Measurements from ENCODE around the gene BIRC7. TPM values are rescaled to one million over a fixed set of nuclear protein-coding genes. Genes with fewer than 3 reads are reported as not detected.

Gene BIRC7
- polyA plus RNA-seq, 1 donor (not counting 4 experiments of a cell fraction or from before 2014, with no cell fraction given): not detected

DNA sequence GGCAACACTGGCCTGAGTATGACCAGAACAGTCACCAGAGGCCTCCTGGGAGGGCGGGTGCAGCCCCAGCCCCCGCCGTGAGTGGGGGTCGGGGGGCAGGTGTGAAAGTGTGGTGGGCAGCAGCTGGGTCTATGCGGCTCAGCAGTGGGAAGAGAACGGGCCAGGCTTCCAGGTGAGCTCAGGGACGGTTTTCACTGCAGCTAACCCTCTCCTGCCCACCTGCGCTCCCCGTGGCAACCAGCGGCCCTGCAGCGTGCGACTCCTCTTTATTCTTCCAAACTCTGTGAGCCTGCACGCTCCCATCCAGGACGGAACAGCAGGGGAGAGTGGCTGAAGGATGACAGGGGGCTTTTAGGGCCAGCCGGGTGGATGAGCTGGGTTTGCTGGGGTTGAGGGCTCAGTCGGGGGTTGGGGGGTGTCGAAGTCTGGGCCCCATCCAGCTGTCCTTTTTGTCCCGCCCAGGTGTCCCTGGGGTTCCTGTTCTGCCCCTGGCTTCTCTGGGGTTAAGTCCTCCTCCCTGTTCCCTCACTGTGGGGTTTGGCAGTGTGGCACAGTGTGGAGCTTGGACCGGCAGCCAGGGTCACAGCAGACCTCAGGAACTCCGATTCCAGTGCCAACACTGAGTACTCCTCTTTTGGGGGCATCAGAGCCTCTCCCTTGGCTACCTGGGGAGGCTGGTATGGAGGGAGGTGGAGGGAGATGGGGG, 859 bp upstream of the BIRC7 start:
- H4K20me1 ChIP-seq (ENCODE audit: control insufficient read depth, extremely low read depth, insufficient read depth, low read length): no peaks in the 10 kb centered on the region
- DNase-seq (ENCODE audit: low read depth, low spot score) (no peak), FAIRE-seq (peak; percentile 46)
- no peaks in the 10 kb centered on the region for H3K36me3 ChIP-seq (ENCODE audit: control insufficient read depth in 2 of 2, extremely low read depth in 1 of 2, insufficient read depth in 2 of 2, low read length in 2 of 2)
- no peak overlapping the region for H3K9ac ChIP-seq (ENCODE audit: control insufficient read depth, extremely low read depth, insufficient read depth, low read length)
- H2AFZ ChIP-seq (ENCODE audit: control insufficient read depth, low read length): no peak overlapping the region
- dilution Hi-C loops (cut with MboI; ENCODE audit: extremely low pct_ligation_motif_present, low sequenced_read_pairs): no loop called here
- H3K9me3 ChIP-seq (ENCODE audit: control insufficient read depth, low read depth, low read length): no peaks in the 10 kb centered on the region
- no peak overlapping the region for H3K27ac ChIP-seq (ENCODE audit: control insufficient read depth, insufficient read depth, low read length)
- H3K79me2 ChIP-seq (ENCODE audit: control insufficient read depth, insufficient read depth, low read length): no peaks in the 10 kb centered on the region
- no peak overlapping the region for H3K4me2 ChIP-seq (ENCODE audit: control insufficient read depth, extremely low read depth, insufficient read depth, low read depth, low read length)
- peaks cover 22% of the 10 kb centered on the region for H3K27me3 ChIP-seq (ENCODE audit: control insufficient read depth, extremely low read depth, insufficient read depth, low read length)
- no peak for TF ChIP-seq EZH2 (IDR thresholded peaks at IDR 0.05; ENCODE audit: low read length)
- TF ChIP-seq, protein P1, sequence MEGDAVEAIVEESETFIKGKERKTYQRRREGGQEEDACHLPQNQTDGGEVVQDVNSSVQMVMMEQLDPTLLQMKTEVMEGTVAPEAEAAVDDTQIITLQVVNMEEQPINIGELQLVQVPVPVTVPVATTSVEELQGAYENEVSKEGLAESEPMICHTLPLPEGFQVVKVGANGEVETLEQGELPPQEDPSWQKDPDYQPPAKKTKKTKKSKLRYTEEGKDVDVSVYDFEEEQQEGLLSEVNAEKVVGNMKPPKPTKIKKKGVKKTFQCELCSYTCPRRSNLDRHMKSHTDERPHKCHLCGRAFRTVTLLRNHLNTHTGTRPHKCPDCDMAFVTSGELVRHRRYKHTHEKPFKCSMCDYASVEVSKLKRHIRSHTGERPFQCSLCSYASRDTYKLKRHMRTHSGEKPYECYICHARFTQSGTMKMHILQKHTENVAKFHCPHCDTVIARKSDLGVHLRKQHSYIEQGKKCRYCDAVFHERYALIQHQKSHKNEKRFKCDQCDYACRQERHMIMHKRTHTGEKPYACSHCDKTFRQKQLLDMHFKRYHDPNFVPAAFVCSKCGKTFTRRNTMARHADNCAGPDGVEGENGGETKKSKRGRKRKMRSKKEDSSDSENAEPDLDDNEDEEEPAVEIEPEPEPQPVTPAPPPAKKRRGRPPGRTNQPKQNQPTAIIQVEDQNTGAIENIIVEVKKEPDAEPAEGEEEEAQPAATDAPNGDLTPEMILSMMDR (optimal IDR thresholded peaks at IDR 0.05 in 1 of 3, IDR thresholded peaks at IDR 0.05 in 1 of 3, conservative IDR thresholded peaks at IDR 0.05 in 1 of 3; ENCODE audit: extremely low read depth in 1 of 3, insufficient read depth in 2 of 3, low read length in 3 of 3): peak; percentile 77 to 90 (median 81)
- H3K9me1 ChIP-seq (ENCODE audit: control insufficient read depth, extremely low read depth, insufficient read depth, low read length): no peaks in the 10 kb centered on the region
- H3K4me1 ChIP-seq (ENCODE audit: control insufficient read depth, extremely low read depth, insufficient read depth, low read length): no peaks in the 10 kb centered on the region
- H3K4me3 ChIP-seq (ENCODE audit: control insufficient read depth in 2 of 3, extremely low read depth in 1 of 3, insufficient read depth in 2 of 3, low read depth in 1 of 3, low read length in 3 of 3): no peak overlapping the region

GRCh38 chr20:63236116-63236837, 572 bp downstream of the BIRC7 start:
- no peaks in the 10 kb centered on the region for H4K20me1 ChIP-seq (ENCODE audit: control insufficient read depth, extremely low read depth, insufficient read depth, low read length)
- H3K4me2 ChIP-seq (ENCODE audit: control insufficient read depth, extremely low read depth, insufficient read depth, low read depth, low read length): no peak overlapping the region
- H3K27ac ChIP-seq (ENCODE audit: control insufficient read depth, insufficient read depth, low read length): no peak overlapping the region
- dilution Hi-C loops (cut with MboI; ENCODE audit: extremely low pct_ligation_motif_present, low sequenced_read_pairs): no loop called here
- DNase-seq (ENCODE audit: low read depth, low spot score): no peak
- no peaks in the 10 kb centered on the region for H3K9me3 ChIP-seq (ENCODE audit: control insufficient read depth, low read depth, low read length)
- H3K9ac ChIP-seq (ENCODE audit: control insufficient read depth, extremely low read depth, insufficient read depth, low read length): no peak overlapping the region
- FAIRE-seq: no peak
- H3K27me3 ChIP-seq (ENCODE audit: control insufficient read depth, extremely low read depth, insufficient read depth, low read length): peaks cover 19% of the 10 kb centered on the region
- H3K36me3 ChIP-seq (ENCODE audit: control insufficient read depth in 2 of 2, extremely low read depth in 1 of 2, insufficient read depth in 2 of 2, low read length in 2 of 2): no peaks in the 10 kb centered on the region
- H3K9me1 ChIP-seq (ENCODE audit: control insufficient read depth, extremely low read depth, insufficient read depth, low read length): no peaks in the 10 kb centered on the region
- TF ChIP-seq, protein P1 (optimal IDR thresholded peaks at IDR 0.05 in 1 of 3, IDR thresholded peaks at IDR 0.05 in 1 of 3, conservative IDR thresholded peaks at IDR 0.05 in 1 of 3; ENCODE audit: extremely low read depth in 1 of 3, insufficient read depth in 2 of 3, low read length in 3 of 3): no peak
- no peak for TF ChIP-seq EZH2 (IDR thresholded peaks at IDR 0.05; ENCODE audit: low read length)
- no peak overlapping the region for H3K4me3 ChIP-seq (ENCODE audit: control insufficient read depth in 2 of 3, extremely low read depth in 1 of 3, insufficient read depth in 2 of 3, low read depth in 1 of 3, low read length in 3 of 3)
- H3K4me1 ChIP-seq (ENCODE audit: control insufficient read depth, extremely low read depth, insufficient read depth, low read length): no peaks in the 10 kb centered on the region
- no peak overlapping the region for H2AFZ ChIP-seq (ENCODE audit: control insufficient read depth, low read length)
- H3K79me2 ChIP-seq (ENCODE audit: control insufficient read depth, insufficient read depth, low read length): no peaks in the 10 kb centered on the region
